ENCODE measurements around the gene ZFAND2A. TPM values are rescaled to one million over a fixed set of nuclear protein-coding genes. Genes with fewer than 3 reads are reported as not detected.
"Not testable (repeated sequence)": the region's sequence is repeated elsewhere in the genome, so short reads cannot be mapped to it uniquely, and the experiment has no call there.

ZFAND2A gene
- total RNA-seq, 1 donor from 2014 or later, result 21.8 TPM

GRCh38 chr7:1175967-1176851, 16.2 kb upstream of the ZFAND2A start:
- intact Hi-C loops (cut with micrococcal nuclease), result loop anchor here (1.0 to 2.0 kb wide), 3 partner anchors 15 to 89 kb away; partner anchors contain the start of gene ZFAND2A

GRCh38 chr7:1175597-1175966, 15.6 kb upstream of the ZFAND2A start:
- intact Hi-C loops (cut with micrococcal nuclease), result no loop called here

GRCh38 chr7:1174881-1175596, 15.0 kb upstream of the ZFAND2A start:
- intact Hi-C loops (cut with micrococcal nuclease), result no loop called here

- intact Hi-C loops (cut with micrococcal nuclease), result no loop called here
These were observed 14.0 kb upstream of the ZFAND2A start for GRCh38 chr7:1174002-1174401.

GRCh38 chr7:1172666-1173523, 12.9 kb upstream of the ZFAND2A start:
- intact Hi-C loops (cut with micrococcal nuclease), result no loop called here

GRCh38 chr7:1171516-1171915, 11.5 kb upstream of the ZFAND2A start:
- intact Hi-C loops (cut with micrococcal nuclease), result not testable (repeated sequence)

GRCh38 chr7:1170741-1171501, 10.9 kb upstream of the ZFAND2A start:
- intact Hi-C loops (cut with micrococcal nuclease), result loop anchor here (1.0 kb wide), 1 partner anchor 178 kb away; no protein-coding TSS in a partner anchor

- intact Hi-C loops (cut with micrococcal nuclease), result loop anchor here (1.0 kb wide), 4 partner anchors 9 to 176 kb away; partner anchors contain the start of gene ZFAND2A
These were observed 9.7 kb upstream of the ZFAND2A start for GRCh38 chr7:1169409-1170368.

GRCh38 chr7:1168422-1168821, 8.4 kb upstream of the ZFAND2A start:
- intact Hi-C loops (cut with micrococcal nuclease), result no loop called here

GRCh38 chr7:1164436-1164835, 4.4 kb upstream of the ZFAND2A start:
- intact Hi-C loops (cut with micrococcal nuclease), result loop anchor here (5.0 kb wide), 1 partner anchor 347 kb away; no protein-coding TSS in a partner anchor

GRCh38 chr7:1163121-1163520, 3.1 kb upstream of the ZFAND2A start:
- intact Hi-C loops (cut with micrococcal nuclease), result loop anchor here (5.0 kb wide), 1 partner anchor 346 kb away; no protein-coding TSS in a partner anchor

GRCh38 chr7:1160670-1161021, 650 bp upstream of the ZFAND2A start:
- intact Hi-C loops (cut with micrococcal nuclease), result loop anchor here (1.0 to 5.0 kb wide), 7 partner anchors 9 to 343 kb away; partner anchors contain the start of genes COX19, GET4 and GPR146

GRCh38 chr7:1159231-1159630, 765 bp downstream of the ZFAND2A start:
- intact Hi-C loops (cut with micrococcal nuclease), result not testable (repeated sequence)

GRCh38 chr7:1158203-1159126, 1.5 kb downstream of the ZFAND2A start:
- intact Hi-C loops (cut with micrococcal nuclease), result no loop called here

GRCh38 chr7:1156782-1157535, 3.0 kb downstream of the ZFAND2A start:
- intact Hi-C loops (cut with micrococcal nuclease), result no loop called here

GRCh38 chr7:1155818-1156781, 3.9 kb downstream of the ZFAND2A start:
- intact Hi-C loops (cut with micrococcal nuclease), result not testable (repeated sequence)

Data from T-helper 1 cell treated with Interleukin-12 subunit alpha and Interleukin-12 subunit beta and Interleukin-4 antibody, amounts not matched to agents 30 ng/mL and 1 ng/mL, for 36 hours (primary cell).